Transverse colon (tissue), 4 donors: ENCODE data around the gene ZNF23. TPM values are rescaled to one million over a fixed set of nuclear protein-coding genes. Genes with fewer than 3 reads are reported as not detected.

Experiments used
- DNase-seq: peaks from one replicate; pipeline ENCODE4 v3.0.0-alpha.2; 2019
- H3K27ac ChIP-seq, 4 donors: fragments of 200-600 bp; sonication (generic); 2 replicates each; pipeline ENCODE4 v1.5.1; 2016 to 2018; ENCODE audit warnings: inconsistent platforms in 4 of 4
- H3K27me3 ChIP-seq: fragments of 200-600 bp; sonication (generic); 2 replicates; pipeline ENCODE4 v1.5.1; 2017; ENCODE audit warnings: inconsistent platforms
- H3K36me3 ChIP-seq, 4 donors: fragments of 200-600 bp; sonication (generic); 2 replicates each; pipeline ENCODE4 v1.5.1; 2017 to 2019; ENCODE audit warnings: inconsistent platforms in 4 of 4
- H3K4me1 ChIP-seq, 4 donors: fragments of 200-600 bp; sonication (generic); 2 replicates each; pipeline ENCODE4 v1.5.1; 2017 to 2020; ENCODE audit warnings: inconsistent platforms in 4 of 4
- H3K4me3 ChIP-seq, 4 donors: fragments of 200-600 bp; sonication (generic); 1 replicate in 1 of 4; 2 replicates in 3 of 4; pipeline versions ENCODE4 v1.5.1 to v1.6.1; 2017 to 2019; ENCODE audit warnings: inconsistent platforms in 4 of 4
- H3K9me3 ChIP-seq, 2 donors: fragments of 200-600 bp; sonication (generic); 2 replicates each; pipeline ENCODE4 v1.5.1; 2017 to 2019; ENCODE audit warnings: inconsistent platforms in 2 of 2
- EP300 ChIP-seq: sonication (generic); formaldehyde crosslinking; IDR thresholded peaks from one replicate; pipeline ENCODE4 v1.6.1; 2017; ENCODE audit warnings: antibody characterized with exemption, low read depth
- POLR2A ChIP-seq: fragments of 450-650 bp; IDR thresholded peaks from one replicate; pipeline ENCODE4 v1.6.1; 2016; ENCODE audit warnings: antibody characterized with exemption, mild to moderate bottlenecking, moderate library complexity
- POLR2AphosphoS5 ChIP-seq, 3 donors: sonication (generic); formaldehyde crosslinking; IDR thresholded peaks; one replicate each; pipeline ENCODE4 v1.6.1; 2016; ENCODE audit warnings: antibody characterized with exemption in 3 of 3
- WGBS, 2 donors: methylation state at CpG; one replicate each; pipeline ENCODE4 v1.1.5; 2018; ENCODE audit warnings: low coverage in 1 of 2; 5-methylcytosine and 5-hydroxymethylcytosine counted together
- in situ Hi-C, 4 donors: fragments of 200-750 bp; cut with MboI; loops; one replicate each; pipeline versions ENCODE4 v1.15.0 to v1.15.1; 2017; ENCODE audit warnings: low sequenced_read_pairs in 3 of 4, low pct_ligation_motif_present in 1 of 4, low pct_unique_long_range_greater_than_20kb in 1 of 4
- intact Hi-C: fragments of 100-400 bp; cut with DNase I; formaldehyde crosslinking; loops from one replicate; pipeline ENCODE4 v1.15.1; 2023; ENCODE audit warnings: low total_unique reads
- total RNA-seq, 4 donors: library from RNA; depleted of rRNA; stranded (reverse); fragments of >200 nt; gene quantifications; one replicate each; pipeline ENCODE4 v1.1.0, GENCODE V29; 2016
- TF ChIP-seq, protein P1 (sequence below), 5 experiments: fragments of 200-600 bp in 3 of 5; fragments of 450-650 bp in 2 of 5; sonication (generic) in 3 of 5; IDR thresholded peaks; 1 replicate in 2 of 5; 2 replicates in 3 of 5; pipeline ENCODE4 v1.5.1; 2016 to 2017; ENCODE audit warnings: antibody characterized with exemption in 5 of 5, inconsistent platforms in 3 of 5, mild to moderate bottlenecking in 2 of 5, moderate library complexity in 1 of 5

ZNF23 gene
- total RNA-seq, 4 donors from 2014 or later: 5.0 to 12.2 (median 7.0) TPM

DNA sequence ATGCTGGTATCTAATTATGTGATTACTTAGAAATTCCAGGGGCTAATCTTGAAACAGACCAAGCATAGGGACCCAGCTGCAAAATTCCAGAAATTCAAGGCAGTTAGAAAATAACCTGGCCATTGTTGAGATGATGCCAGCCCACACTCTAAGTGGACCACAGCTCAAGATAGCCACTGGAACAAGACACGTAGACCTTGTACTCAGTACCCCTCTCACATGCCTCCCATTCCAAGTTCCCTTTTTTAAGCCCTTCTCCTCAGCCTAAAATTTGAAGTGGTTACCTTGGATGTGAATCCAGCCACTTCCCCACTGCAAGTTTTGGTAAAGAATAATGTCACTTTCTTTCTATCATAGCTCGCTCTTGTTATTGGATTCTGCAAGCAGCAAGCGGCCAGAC lies 31.2 kb upstream of the ZNF23 start:
- intact Hi-C loops (no loop called here), in situ Hi-C loops (no loop called here)
- no peak for DNase-seq
- no peak for TF ChIP-seq POLR2AphosphoS5 (IDR thresholded peaks at IDR 0.05)
- no peak for TF ChIP-seq EP300
- TF ChIP-seq, protein P1, sequence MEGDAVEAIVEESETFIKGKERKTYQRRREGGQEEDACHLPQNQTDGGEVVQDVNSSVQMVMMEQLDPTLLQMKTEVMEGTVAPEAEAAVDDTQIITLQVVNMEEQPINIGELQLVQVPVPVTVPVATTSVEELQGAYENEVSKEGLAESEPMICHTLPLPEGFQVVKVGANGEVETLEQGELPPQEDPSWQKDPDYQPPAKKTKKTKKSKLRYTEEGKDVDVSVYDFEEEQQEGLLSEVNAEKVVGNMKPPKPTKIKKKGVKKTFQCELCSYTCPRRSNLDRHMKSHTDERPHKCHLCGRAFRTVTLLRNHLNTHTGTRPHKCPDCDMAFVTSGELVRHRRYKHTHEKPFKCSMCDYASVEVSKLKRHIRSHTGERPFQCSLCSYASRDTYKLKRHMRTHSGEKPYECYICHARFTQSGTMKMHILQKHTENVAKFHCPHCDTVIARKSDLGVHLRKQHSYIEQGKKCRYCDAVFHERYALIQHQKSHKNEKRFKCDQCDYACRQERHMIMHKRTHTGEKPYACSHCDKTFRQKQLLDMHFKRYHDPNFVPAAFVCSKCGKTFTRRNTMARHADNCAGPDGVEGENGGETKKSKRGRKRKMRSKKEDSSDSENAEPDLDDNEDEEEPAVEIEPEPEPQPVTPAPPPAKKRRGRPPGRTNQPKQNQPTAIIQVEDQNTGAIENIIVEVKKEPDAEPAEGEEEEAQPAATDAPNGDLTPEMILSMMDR (IDR thresholded peaks at IDR 0.05): no peak
- TF ChIP-seq POLR2A: no peak
- Histone ChIP-seq H3K4me3 (no peak overlapping the region), H3K9me3 (no peaks in the 10 kb centered on the region), H3K27ac (no peak overlapping the region), H3K4me1 (no peaks in the 10 kb centered on the region), H3K36me3 (no peaks in the 10 kb centered on the region), H3K27me3 (no peaks in the 10 kb centered on the region)
- 60 to 75% methylated on average over 3 of the region's 3 CpGs for WGBS, 2 donors

DNA sequence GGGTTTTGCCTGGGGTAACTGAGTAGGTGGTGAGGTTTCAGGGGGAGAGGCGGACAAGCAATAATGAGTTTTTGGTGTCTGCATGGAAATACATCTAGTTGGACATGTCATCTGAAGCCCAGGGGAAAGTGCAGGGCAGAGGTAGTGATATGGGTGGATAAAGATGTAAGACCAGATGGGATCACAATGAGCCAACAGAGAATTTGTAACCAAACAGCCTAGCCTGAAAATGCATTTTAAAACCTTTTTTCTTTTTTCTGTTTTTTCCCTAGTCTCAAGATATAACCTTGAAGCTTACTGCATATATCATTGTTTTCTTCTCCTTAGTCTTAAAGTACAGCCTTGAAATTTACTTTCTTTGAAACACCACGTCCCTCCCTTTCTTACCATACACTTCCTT lies 30.7 kb upstream of the ZNF23 start:
- H3K27me3 ChIP-seq: no peaks in the 10 kb centered on the region
- in situ Hi-C loops: no loop called here
- H3K27ac ChIP-seq: no peak overlapping the region
- no peak overlapping the region for H3K4me3 ChIP-seq
- no peaks in the 10 kb centered on the region for H3K4me1 ChIP-seq
- intact Hi-C loops: no loop called here
- TF ChIP-seq, protein P1 (IDR thresholded peaks at IDR 0.05): no peak
- TF ChIP-seq POLR2AphosphoS5 (IDR thresholded peaks at IDR 0.05): no peak
- TF ChIP-seq POLR2A: no peak
- no peak for TF ChIP-seq EP300
- WGBS, 2 donors: 76% methylated on average over 2 of the region's 2 CpGs
- no peak for DNase-seq
- H3K9me3 ChIP-seq: no peaks in the 10 kb centered on the region
- H3K36me3 ChIP-seq: no peaks in the 10 kb centered on the region

DNA sequence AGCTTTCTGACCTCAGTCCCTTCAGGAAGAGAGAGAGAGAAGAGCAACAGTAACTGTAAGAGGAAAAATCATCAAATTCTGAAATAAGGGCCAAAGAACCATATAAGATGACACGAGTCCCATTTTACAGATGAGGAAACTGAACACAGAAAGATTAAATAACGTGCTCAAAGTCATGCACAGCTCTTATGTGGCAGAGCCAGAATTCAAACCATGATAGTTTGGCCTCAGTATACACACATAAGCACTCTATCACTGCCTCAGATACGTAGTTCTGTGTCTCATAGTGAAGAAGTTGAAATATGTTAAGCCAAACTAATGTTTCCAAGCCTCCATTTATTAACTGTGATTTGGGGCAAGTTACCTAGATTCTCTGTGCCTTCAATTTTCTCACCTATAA lies 29.0 kb upstream of the ZNF23 start:
- Histone ChIP-seq H3K4me1 (no peaks in the 10 kb centered on the region), H3K9me3 (no peaks in the 10 kb centered on the region), H3K27ac (no peak overlapping the region), H3K36me3 (no peaks in the 10 kb centered on the region), H3K4me3 (no peak overlapping the region), H3K27me3 (no peaks in the 10 kb centered on the region)
- in situ Hi-C loops (no loop called here), intact Hi-C loops (no loop called here)
- TF ChIP-seq, protein P1 (IDR thresholded peaks at IDR 0.05): no peak
- TF ChIP-seq POLR2AphosphoS5 (IDR thresholded peaks at IDR 0.05) (no peak), POLR2A (no peak), EP300 (no peak)
- 55 to 58% methylated on average over 3 of the region's 3 CpGs for WGBS, 2 donors
- DNase-seq: no peak

DNA sequence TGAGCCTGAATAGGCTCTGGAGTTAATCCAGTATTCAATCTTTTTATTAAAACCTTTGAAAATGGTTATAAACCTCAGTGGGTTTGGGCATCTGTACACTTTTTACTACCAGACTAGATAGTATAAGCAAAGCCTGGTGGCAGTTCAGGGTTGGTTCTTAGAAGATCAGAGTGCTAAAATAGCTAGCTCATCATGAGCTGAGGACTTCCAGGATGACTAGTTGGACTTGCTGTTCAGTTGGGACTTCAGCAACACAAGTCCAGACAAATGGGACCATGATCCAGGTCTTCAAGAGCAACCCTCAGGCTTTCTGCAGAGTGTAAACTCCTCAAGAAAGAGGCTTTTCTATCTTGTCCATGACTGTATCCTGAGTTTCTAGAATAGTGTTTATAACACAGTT lies 28.3 kb upstream of the ZNF23 start:
- Histone ChIP-seq H3K36me3 (no peaks in the 10 kb centered on the region), H3K4me3 (no peak overlapping the region), H3K27me3 (no peaks in the 10 kb centered on the region), H3K9me3 (no peaks in the 10 kb centered on the region), H3K4me1 (no peaks in the 10 kb centered on the region), H3K27ac (no peak overlapping the region)
- TF ChIP-seq, protein P1 (IDR thresholded peaks at IDR 0.05): no peak
- TF ChIP-seq EP300 (no peak), POLR2AphosphoS5 (IDR thresholded peaks at IDR 0.05) (no peak), POLR2A (no peak)
- DNase-seq: no peak
- in situ Hi-C loops (no loop called here), intact Hi-C loops (no loop called here)
